Keratinocyte (primary cell): ENCODE measurements around the gene CTAG1B.
"Not testable (repeated sequence)": the region's sequence is repeated elsewhere in the genome, so short reads cannot be mapped to it uniquely, and the experiment has no call there.

ENCODE experiments used
- CTCF ChIP-seq, 3 experiments: IDR thresholded peaks in 1 of 3; conservative IDR thresholded peaks in 1 of 3; optimal IDR thresholded peaks in 1 of 3; 2 replicates in 2 of 3; 3 replicates in 1 of 3; pipeline versions ENCODE3 to v1.5.1; 2011; ENCODE audit warnings: low read length in 3 of 3, mild to moderate bottlenecking in 3 of 3, moderate library complexity in 2 of 3, control low read depth in 1 of 3, inconsistent platforms in 1 of 3; ENCODE audit not compliant: insufficient read depth in 2 of 3; ENCODE audit errors: extremely low read depth in 1 of 3
- EZH2 ChIP-seq: IDR thresholded peaks from one replicate; pipeline ENCODE4 v1.6.1; 2012; ENCODE audit warnings: inconsistent platforms, mild to moderate bottlenecking, low read length, moderate library complexity

GRCh38 chrX:154582994-154583393 lies 36.1 kb downstream of the CTAG1B start:
- TF ChIP-seq CTCF (optimal IDR thresholded peaks at IDR 0.05 in 1 of 3, IDR thresholded peaks at IDR 0.05 in 1 of 3, conservative IDR thresholded peaks at IDR 0.05 in 1 of 3; ENCODE audit: extremely low read depth in 1 of 3, insufficient read depth in 2 of 3, low read length in 3 of 3); EZH2: not testable (repeated sequence)
